HTR-8/SVneo (cell line): ENCODE results near the gene OR2B6.
"Not testable (repeated sequence)": the region's sequence is repeated elsewhere in the genome, so short reads cannot be mapped to it uniquely, and the experiment has no call there.

Source experiments
- DNase-seq: peaks from one replicate; pipeline ENCODE4 v3.0.0; 2011; ENCODE audit warnings: low spot score, mixed read lengths; ENCODE audit not compliant: insufficient read length
- FAIRE-seq: peaks from 2 replicates; lab custom pipeline; 2011; peaks lifted over from hg19 to GRCh38; lab: Jason Lieb, UNC

Gene OR2B6

DNA sequence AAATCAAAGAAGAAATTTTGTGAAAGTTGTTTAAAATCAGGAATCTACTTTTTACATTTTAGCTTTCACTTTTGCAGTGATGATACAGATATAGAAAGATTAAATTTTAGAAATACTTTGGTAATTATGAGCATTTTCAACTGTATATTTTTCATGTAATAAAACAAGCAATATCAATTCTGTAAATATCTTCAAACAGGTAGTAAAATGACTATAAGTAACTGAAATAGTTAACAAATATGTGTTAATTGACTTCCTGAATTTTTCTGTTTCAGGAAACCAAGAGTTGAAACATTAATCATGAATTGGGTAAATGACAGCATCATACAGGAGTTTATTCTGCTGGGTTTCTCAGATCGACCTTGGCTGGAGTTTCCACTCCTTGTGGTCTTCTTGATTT is at the start of gene OR2B6:
OR2B6 (plus strand) TSS at position 301 of the 400 bp plus-strand sequence; CDS start at position 301, 0 bp downstream.
- DNase-seq (no peak), FAIRE-seq (no peak)

DNA sequence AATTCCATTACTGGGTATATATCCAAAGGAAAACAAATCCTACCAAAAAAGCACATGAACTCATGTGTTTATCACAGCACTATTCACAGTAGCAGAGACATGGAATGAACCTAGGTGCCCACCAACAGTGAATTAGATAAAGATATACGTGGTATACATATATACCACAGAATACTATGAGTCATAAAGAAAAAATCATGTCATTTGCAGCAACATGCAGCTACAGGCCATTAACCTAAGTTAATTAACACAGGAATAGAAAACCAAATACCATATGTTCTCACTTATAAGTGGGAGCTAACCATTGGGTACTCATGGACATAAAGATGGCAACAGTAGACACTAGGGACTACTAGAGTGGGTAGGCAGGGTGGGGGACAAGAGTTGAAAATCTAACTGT is 49.0 kb upstream of the OR2B6 start:
- FAIRE-seq (no peak), DNase-seq (no peak)

DNA sequence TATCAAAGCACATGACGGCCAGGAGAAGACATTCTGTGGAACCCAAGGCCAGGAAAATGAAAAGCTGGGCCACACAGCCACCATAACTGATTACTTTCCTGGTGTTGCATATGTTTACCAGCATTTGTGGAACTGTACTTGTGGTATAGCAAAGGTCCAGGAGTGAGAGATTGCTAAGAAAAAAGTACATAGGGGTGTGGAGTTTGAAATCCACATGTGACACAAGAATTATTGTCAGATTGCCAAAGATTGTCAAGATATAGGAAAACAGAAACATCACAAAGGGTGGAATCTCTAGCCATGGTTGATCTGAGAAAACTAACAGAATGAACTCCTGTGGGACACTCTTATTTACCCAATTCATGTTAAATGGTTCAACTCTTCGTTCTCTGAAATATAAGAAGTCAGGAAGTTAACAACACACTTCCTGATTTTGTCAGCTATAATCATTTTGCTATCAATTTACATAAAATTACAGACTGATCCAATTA is 45.0 kb upstream of the OR2B6 start, which contains the start of gene OR2B2:
OR2B2 (minus strand) TSS at position 441 of the 491 bp plus-strand sequence; CDS start at position 364, 77 bp downstream.
- no peak for DNase-seq
- no peak for FAIRE-seq

DNA sequence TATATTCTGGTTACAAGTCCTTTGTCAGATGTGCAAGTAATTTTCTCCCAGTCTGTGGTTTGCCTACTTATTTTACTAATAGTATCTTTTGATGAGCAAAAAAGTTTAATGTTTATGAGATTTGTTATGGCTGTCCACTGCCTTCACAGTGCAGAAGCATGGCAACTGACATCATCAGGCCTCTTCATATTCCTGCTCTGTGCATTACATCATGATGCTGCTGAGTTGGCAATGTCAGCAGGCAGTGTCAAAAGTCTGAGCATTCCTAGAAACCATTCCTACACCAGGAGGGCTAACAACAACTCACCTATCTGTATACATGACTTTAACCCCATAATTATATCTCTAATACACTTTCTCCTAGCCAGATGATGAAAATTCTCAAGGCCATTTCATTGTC is 34.1 kb upstream of the OR2B6 start:
- FAIRE-seq = no peak
- no peak for DNase-seq

GRCh38 chr6:27924179-27924578 is 32.9 kb upstream of the OR2B6 start:
- FAIRE-seq (no peak), DNase-seq (no peak)

- not testable (repeated sequence) for DNase-seq, FAIRE-seq
Observed at GRCh38 chr6:27928041-27928440, 29.0 kb upstream of the OR2B6 start.

GRCh38 chr6:27929930-27930329 is 27.1 kb upstream of the OR2B6 start:
- not testable (repeated sequence) for FAIRE-seq, DNase-seq

GRCh38 chr6:27931209-27931608 is 25.8 kb upstream of the OR2B6 start:
- DNase-seq (no peak), FAIRE-seq (no peak)

DNA sequence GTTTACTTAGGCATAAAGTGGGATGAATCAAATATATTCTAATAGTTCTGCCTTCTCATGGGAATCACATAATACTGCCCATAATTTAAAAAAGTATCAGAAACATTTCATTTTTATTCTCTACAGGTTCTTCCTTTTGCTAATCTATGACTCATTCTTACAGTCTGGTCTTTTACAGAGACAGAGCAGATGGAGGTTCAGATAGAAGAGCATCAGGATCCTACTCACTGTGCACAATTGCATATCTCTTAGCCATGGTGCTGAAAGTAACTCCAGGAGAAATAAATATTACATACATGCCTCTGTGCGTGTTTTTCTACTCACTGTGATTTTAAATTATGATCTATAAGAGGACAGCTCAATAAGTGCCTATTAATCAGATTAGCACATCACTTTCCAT is 16.3 kb upstream of the OR2B6 start:
- FAIRE-seq (no peak), DNase-seq (no peak)

- FAIRE-seq, DNase-seq: not testable (repeated sequence)
Observed at GRCh38 chr6:27943072-27943471, 14.0 kb upstream of the OR2B6 start.

- FAIRE-seq (no peak), DNase-seq (no peak)
Observed at GRCh38 chr6:27948237-27948636, 8.8 kb upstream of the OR2B6 start.

DNA sequence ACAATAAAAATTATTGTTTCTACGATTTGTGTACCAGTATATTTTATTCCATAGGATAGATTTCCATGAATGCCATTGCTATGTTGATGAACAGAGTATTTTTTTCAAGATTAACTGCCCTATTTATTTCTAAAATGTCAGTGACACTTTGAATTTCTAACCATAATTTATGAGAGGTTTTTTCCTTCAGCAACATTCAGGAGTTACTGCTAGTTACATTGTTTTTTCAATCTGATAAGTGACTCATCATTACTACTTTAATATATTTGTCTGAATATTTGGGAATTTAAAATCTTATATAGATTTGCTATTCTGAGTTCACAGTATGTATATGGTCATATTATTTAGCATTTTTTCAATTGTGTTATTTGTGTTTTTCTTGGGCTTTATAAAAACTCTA is 6.0 kb upstream of the OR2B6 start:
- DNase-seq = no peak
- FAIRE-seq = no peak

GRCh38 chr6:27957516-27957915 is 475 bp downstream of the OR2B6 start:
- no peak for DNase-seq
- FAIRE-seq = no peak

GRCh38 chr6:27962506-27962905 is 5.5 kb downstream of the OR2B6 start:
- DNase-seq = no peak
- no peak for FAIRE-seq

- DNase-seq (no peak), FAIRE-seq (no peak)
Observed at GRCh38 chr6:27966044-27966443, 9.0 kb downstream of the OR2B6 start.

GRCh38 chr6:27966816-27967426 is 9.9 kb downstream of the OR2B6 start:
- FAIRE-seq (no peak), DNase-seq (no peak)

DNA sequence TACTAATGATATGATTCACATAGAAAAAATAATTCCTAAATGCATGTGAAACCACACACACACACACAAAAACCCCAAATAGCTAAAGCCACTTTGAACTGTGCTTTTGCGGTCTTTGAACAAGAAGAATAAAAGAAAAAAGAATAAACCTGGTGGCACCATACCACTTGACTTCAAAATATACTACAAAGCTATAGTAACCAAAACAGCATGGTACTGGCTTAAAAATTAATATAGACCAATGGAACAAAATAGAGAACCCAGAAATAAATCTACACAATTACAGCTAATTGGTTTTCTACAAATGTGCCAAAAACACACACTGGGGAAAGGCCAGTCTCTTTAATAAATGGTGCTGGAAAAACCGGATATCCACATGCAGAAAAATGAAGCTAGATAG is 13.4 kb downstream of the OR2B6 start:
- DNase-seq (no peak), FAIRE-seq (no peak)

- FAIRE-seq (no peak), DNase-seq (no peak)
Observed at GRCh38 chr6:27972750-27973149, 15.7 kb downstream of the OR2B6 start.

DNA sequence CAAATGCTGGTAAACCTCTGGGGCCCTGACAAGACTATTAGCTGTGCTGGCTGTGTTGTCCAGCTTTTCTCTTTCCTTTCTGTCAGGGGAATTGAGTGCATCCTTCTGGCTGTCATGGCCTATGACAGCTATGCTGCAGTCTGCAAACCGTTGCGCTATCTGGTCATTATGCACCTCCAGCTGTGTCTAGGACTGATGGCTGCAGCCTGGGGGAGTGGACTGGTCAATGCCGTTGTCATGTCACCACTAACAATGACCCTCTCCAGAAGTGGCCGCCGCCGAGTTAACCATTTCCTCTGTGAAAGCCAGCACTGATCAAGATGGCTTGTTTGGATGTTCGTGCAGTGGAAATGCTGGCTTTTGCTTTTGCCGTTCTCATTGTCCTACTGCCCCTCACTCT is 20.3 kb downstream of the OR2B6 start:
- DNase-seq (no peak), FAIRE-seq (no peak)

GRCh38 chr6:27978705-27979104 is 21.7 kb downstream of the OR2B6 start:
- FAIRE-seq (no peak), DNase-seq (no peak)

DNA sequence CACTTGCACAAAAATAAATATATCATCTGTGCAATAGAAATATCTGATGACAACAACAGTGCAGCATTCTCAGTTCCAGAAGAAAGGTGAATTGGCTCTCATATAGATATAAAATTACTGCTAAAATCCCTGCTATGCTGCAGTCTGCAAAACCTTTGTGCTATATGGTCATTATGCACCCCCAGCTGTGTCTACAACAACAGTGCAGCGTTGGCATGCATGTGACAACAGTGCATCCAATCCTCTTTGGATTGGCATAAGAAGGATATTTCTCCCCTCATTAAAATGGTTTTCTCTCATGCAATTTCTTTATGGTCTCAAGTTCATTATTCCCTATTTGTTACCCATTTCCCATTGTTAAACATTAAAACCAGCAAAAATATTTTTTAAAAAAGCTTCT is 23.1 kb downstream of the OR2B6 start:
- DNase-seq (no peak), FAIRE-seq (no peak)
